Muscle layer of duodenum (tissue), 2 donors: Measurements from ENCODE around the gene SESN2.
A peak's percentile ranks its signal among the peaks of the same experiment; 100 is the strongest.
"Not testable (repeated sequence)": the region's sequence is repeated elsewhere in the genome, so short reads cannot be mapped to it uniquely, and the experiment has no call there.

Source experiments
- H3K27ac ChIP-seq: one replicate; pipeline ENCODE4 v1.7.0; 2013; ENCODE audit warnings: mild to moderate bottlenecking, low read length
- H3K27me3 ChIP-seq: one replicate; pipeline ENCODE4 v1.7.0; 2013; ENCODE audit warnings: low read depth, mild to moderate bottlenecking, control low read depth, low read length
- H3K36me3 ChIP-seq, 2 donors: one replicate each; pipeline ENCODE4 v1.7.0; 2013; ENCODE audit warnings: low read length in 2 of 2, control low read depth in 1 of 2, mild to moderate bottlenecking in 1 of 2; ENCODE audit not compliant: insufficient read depth in 2 of 2, control insufficient read depth in 1 of 2
- H3K4me1 ChIP-seq, 2 donors: one replicate each; pipeline ENCODE4 v1.7.0; 2013; ENCODE audit warnings: low read length in 2 of 2, mild to moderate bottlenecking in 2 of 2, control low read depth in 1 of 2, moderate library complexity in 1 of 2; ENCODE audit not compliant: insufficient read depth in 2 of 2, control insufficient read depth in 1 of 2
- H3K4me3 ChIP-seq, 2 donors: one replicate each; pipeline ENCODE4 v1.7.0; 2013; ENCODE audit warnings: low read length in 2 of 2, low read depth in 1 of 2, mild to moderate bottlenecking in 1 of 2
- H3K9me3 ChIP-seq, 2 donors: one replicate each; pipeline ENCODE4 v1.7.0; 2013; ENCODE audit warnings: low read length in 2 of 2, control low read depth in 1 of 2, mild to moderate bottlenecking in 1 of 2; ENCODE audit not compliant: control insufficient read depth in 1 of 2
- donor health status: healthy.

Gene SESN2

GRCh38 chr1:28317014-28317413, 57.7 kb downstream of the SESN2 start:
- no peaks in the 10 kb centered on the region for H3K36me3 ChIP-seq

GRCh38 chr1:28322194-28322593, 62.9 kb downstream of the SESN2 start:
- H3K4me1 ChIP-seq: no peaks in the 10 kb centered on the region
- no peaks in the 10 kb centered on the region for H3K36me3 ChIP-seq
- no peaks in the 10 kb centered on the region for H3K27me3 ChIP-seq
- H3K27ac ChIP-seq: no peak overlapping the region
- no peaks in the 10 kb centered on the region for H3K9me3 ChIP-seq
- no peak overlapping the region for H3K4me3 ChIP-seq

More at GRCh38 chr1:28317014-28317413, 57.7 kb downstream of the SESN2 start:
- Histone ChIP-seq H3K9me3 (no peaks in the 10 kb centered on the region), H3K27me3 (no peaks in the 10 kb centered on the region), H3K4me3 (no peak overlapping the region), H3K27ac (no peak overlapping the region), H3K4me1 (no peaks in the 10 kb centered on the region)

GRCh38 chr1:28323720-28324119, 64.4 kb downstream of the SESN2 start:
- Histone ChIP-seq H3K36me3 (no peaks in the 10 kb centered on the region), H3K27me3 (no peaks in the 10 kb centered on the region), H3K4me3 (no peak overlapping the region), H3K4me1 (peaks cover 0 to 4% of the 10 kb centered on the region in 2 donors), H3K9me3 (no peaks in the 10 kb centered on the region), H3K27ac (no peak overlapping the region)

- no peak overlapping the region for H3K4me3 ChIP-seq
- peaks cover 0 to 12% of the 10 kb centered on the region in 2 donors for H3K4me1 ChIP-seq
- no peaks in the 10 kb centered on the region for H3K9me3 ChIP-seq
- peaks cover 0 to under 1% of the 10 kb centered on the region in 2 donors for H3K36me3 ChIP-seq
- H3K27ac ChIP-seq: no peak overlapping the region
- H3K27me3 ChIP-seq: no peaks in the 10 kb centered on the region
These were observed 67.2 kb downstream of the SESN2 start for GRCh38 chr1:28326515-28326914.

GRCh38 chr1:28326984-28327383, 67.7 kb downstream of the SESN2 start:
- no peak overlapping the region for H3K4me3 ChIP-seq
- peaks cover 0 to 12% of the 10 kb centered on the region in 2 donors for H3K4me1 ChIP-seq
- peaks cover 0 to 5% of the 10 kb centered on the region in 2 donors for H3K36me3 ChIP-seq

GRCh38 chr1:28327431-28327830, 68.1 kb downstream of the SESN2 start:
- not testable (repeated sequence) for H3K27me3 ChIP-seq, H3K36me3 ChIP-seq, H3K27ac ChIP-seq, H3K9me3 ChIP-seq, H3K4me3 ChIP-seq
- peaks cover 0 to 12% of the 10 kb centered on the region in 2 donors for H3K4me1 ChIP-seq

More at GRCh38 chr1:28326984-28327383, 67.7 kb downstream of the SESN2 start:
- Histone ChIP-seq H3K27me3 (no peaks in the 10 kb centered on the region), H3K9me3 (no peaks in the 10 kb centered on the region), H3K27ac (no peak overlapping the region)

GRCh38 chr1:28328228-28328648, 68.9 kb downstream of the SESN2 start:
- Histone ChIP-seq H3K27ac (peak overlapping the region; percentile 95), H3K9me3 (no peaks in the 10 kb centered on the region), H3K27me3 (no peaks in the 10 kb centered on the region), H3K36me3 (peaks cover 3 to 12% of the 10 kb centered on the region in 2 donors), H3K4me1 (peaks cover 0 to 12% of the 10 kb centered on the region in 2 donors), H3K4me3 (peak overlapping the region; percentile 70 to 85)

GRCh38 chr1:28329395-28330153, 70.3 kb downstream of the SESN2 start:
- H3K36me3 ChIP-seq: peaks cover 15 to 17% of the 10 kb centered on the region in 2 donors
- no peaks in the 10 kb centered on the region for H3K27me3 ChIP-seq
- H3K9me3 ChIP-seq: no peaks in the 10 kb centered on the region
- H3K27ac ChIP-seq: peak overlapping the region; percentile 95
- peaks cover 0 to 12% of the 10 kb centered on the region in 2 donors for H3K4me1 ChIP-seq
- peak overlapping the region; percentile 70 to 85 for H3K4me3 ChIP-seq
